Activated naive CD8-positive, alpha-beta T cell (primary cell): Measurements from ENCODE around the gene GUCY2F.

Experiments used
- H3K27ac Mint-ChIP-seq: one replicate; pipeline ENCODE4 v1.8.0; 2021; ENCODE audit warnings: mixed read lengths
- H3K27me3 Mint-ChIP-seq: one replicate; pipeline ENCODE4 v1.8.0; 2021; ENCODE audit warnings: mixed read lengths
- H3K36me3 Mint-ChIP-seq: one replicate; pipeline ENCODE4 v1.8.0; 2021; ENCODE audit warnings: mixed read lengths
- H3K4me1 Mint-ChIP-seq: one replicate; pipeline ENCODE4 v1.8.0; 2021; ENCODE audit warnings: low read depth, mixed read lengths
- H3K4me3 Mint-ChIP-seq: one replicate; pipeline ENCODE4 v1.8.0; 2021; ENCODE audit warnings: mild to moderate bottlenecking, mixed read lengths
- H3K9me3 Mint-ChIP-seq: one replicate; pipeline ENCODE4 v1.8.0; 2021; ENCODE audit warnings: low read depth, mixed read lengths

The GUCY2F gene

DNA sequence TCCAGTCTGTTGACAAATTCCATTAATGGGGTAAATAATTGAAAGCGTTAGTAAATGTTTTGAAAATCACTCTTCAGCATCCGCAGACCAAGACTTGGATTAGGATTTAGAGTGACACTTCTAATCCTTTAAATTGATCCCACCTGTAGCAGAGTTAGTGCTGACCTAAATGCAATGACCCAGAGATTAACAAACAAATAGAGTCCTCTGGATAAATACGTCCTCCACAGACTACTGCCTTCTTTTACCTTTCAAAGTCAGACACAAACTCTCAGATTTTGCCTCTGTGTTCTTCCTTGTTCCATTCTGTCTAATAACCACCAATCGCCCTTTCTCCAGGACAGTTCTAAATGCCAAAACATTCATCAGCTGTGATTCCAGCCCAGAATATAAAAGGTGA lies at the start of gene GUCY2F:
TSS of gene GUCY2F (minus strand) at position 101 of the 400 bp plus-strand sequence. CDS start 6,150 bp downstream, outside the sequence.
- Mint-ChIP-seq H3K27me3 (no peaks in the 10 kb centered on the region), H3K4me1 (no peaks in the 10 kb centered on the region), H3K36me3 (no peaks in the 10 kb centered on the region), H3K4me3 (no peak within 1 kb of the TSS), H3K9me3 (no peaks in the 10 kb centered on the region), H3K27ac (no peak within 1 kb of the TSS)

DNA sequence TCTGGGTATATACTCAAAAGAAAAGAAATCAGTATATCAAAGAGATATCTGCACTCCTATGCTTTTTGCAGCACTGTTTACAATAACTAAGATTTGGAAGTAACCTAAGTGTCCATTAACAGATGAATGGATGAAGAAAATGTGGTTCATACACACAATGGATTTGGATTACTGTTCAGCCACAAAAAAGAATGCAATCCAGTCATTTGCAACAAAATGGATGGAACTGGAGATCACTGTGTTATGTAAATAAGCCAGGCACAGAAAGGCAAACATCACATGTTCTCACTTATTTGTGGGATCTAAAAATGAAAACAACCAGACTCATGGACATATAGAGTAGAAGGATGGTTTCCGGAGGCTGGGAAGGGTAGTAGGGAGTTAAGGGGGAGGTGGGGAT lies 37.1 kb upstream of the GUCY2F start:
- Mint-ChIP-seq H3K4me1 (no peaks in the 10 kb centered on the region), H3K27me3 (peaks cover 13% of the 10 kb centered on the region), H3K4me3 (no peak overlapping the region), H3K36me3 (no peaks in the 10 kb centered on the region), H3K27ac (no peak overlapping the region), H3K9me3 (no peaks in the 10 kb centered on the region)

DNA sequence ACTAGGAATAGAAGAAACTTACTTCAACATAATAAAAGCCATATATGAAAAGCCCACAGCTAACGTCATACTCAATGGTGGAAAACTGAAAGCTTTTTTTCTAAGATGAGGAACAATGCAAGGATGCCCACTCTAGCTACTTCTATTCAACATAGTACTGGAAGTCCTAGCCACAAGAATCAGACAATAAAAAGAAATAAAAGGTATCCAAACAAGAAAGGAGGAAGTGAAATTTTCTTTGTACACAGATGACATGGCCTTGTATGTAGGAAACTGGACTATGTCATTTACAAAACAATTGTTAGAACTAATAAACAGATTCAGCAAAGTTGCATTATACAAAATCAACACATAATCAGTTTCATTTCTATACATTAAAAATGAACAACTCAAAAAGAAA lies 29.2 kb upstream of the GUCY2F start:
- Mint-ChIP-seq H3K4me1 (no peaks in the 10 kb centered on the region), H3K4me3 (no peak overlapping the region), H3K9me3 (no peaks in the 10 kb centered on the region), H3K27ac (no peak overlapping the region), H3K36me3 (no peaks in the 10 kb centered on the region), H3K27me3 (peaks cover 21% of the 10 kb centered on the region)

DNA sequence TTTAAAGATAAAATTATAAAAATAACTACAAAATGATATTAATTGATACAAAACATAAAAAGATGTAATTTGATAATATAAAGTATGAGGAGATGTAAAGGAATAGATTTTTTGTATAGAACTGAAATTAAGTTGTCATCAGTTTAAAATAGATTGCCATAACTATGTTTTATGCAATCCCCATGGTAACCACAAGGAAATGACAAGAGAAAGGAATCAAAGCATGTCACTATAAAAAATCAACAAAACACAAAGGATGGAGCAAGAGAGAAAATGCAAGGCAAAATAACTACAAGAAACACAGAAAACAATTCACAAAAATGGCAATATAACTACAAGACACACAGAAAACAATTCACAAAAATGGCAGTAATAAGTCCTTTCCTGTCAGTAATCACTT lies 27.0 kb upstream of the GUCY2F start:
- Mint-ChIP-seq H3K4me3 (no peak overlapping the region), H3K27ac (no peak overlapping the region), H3K36me3 (no peaks in the 10 kb centered on the region), H3K27me3 (peaks cover 14% of the 10 kb centered on the region), H3K9me3 (no peaks in the 10 kb centered on the region), H3K4me1 (no peaks in the 10 kb centered on the region)

DNA sequence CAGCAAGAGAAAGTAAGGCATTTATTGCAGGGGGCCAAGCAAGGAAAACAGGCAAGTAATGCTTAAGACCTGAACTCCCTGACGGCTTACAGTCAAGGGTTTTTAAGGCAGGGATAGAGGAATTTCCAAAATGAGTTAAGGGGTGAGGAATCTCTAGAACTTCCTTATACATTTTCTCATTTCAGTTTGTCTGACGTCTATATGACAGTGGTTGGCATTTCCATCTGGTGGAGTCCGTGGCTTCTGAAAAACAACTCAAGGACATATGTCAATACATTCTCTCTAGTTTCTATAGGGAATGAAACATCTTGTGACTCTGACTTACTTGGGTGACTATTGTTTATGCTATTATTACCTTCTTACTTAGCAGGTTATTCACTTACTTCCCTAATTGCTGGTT lies 19.3 kb upstream of the GUCY2F start:
- no peak overlapping the region for H3K4me3 Mint-ChIP-seq
- H3K36me3 Mint-ChIP-seq: no peaks in the 10 kb centered on the region
- no peaks in the 10 kb centered on the region for H3K9me3 Mint-ChIP-seq
- no peaks in the 10 kb centered on the region for H3K4me1 Mint-ChIP-seq
- H3K27ac Mint-ChIP-seq: no peak overlapping the region
- peaks cover under 1% of the 10 kb centered on the region for H3K27me3 Mint-ChIP-seq

DNA sequence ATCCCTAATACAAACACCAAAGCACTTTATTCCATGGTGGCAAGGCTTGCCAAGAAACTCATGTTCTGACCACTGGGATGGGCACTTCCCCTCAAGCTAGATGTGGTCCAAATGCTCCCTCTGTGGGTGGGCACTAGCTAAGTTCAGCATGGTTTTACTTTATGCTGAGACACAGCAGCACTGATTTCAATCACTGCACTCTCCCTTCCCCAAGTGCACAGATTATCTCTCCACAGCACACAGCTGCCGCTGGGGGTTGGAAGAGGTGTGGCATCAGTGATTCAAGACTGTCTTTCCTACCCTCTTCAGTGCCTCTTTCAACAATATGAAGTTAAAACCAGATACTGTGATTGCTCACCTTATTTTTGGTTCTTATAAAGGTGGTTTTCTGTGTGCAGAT lies 16.5 kb upstream of the GUCY2F start:
- H3K4me3 Mint-ChIP-seq: no peak overlapping the region
- H3K9me3 Mint-ChIP-seq: no peaks in the 10 kb centered on the region
- H3K27ac Mint-ChIP-seq: no peak overlapping the region
- no peaks in the 10 kb centered on the region for H3K4me1 Mint-ChIP-seq
- H3K27me3 Mint-ChIP-seq: peaks cover 4% of the 10 kb centered on the region
- H3K36me3 Mint-ChIP-seq: no peaks in the 10 kb centered on the region

DNA sequence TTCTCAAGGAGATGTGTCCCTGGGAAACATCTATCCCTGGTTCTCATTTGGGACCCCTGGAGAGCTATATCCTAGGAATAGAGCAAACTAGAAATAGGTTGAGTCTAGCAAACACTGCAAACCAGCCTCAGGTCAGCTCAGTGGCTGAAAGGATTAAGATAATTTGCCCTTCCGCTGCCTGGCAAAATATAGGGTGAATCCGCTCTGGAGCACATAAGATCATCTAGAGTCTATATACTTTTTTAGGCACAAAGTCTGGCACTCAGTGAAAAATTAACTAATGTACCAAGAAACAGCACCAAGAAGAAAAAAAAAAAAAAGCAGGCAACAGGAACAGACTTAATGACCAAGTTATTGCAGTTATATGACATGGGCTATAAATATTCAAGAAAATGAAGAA lies 7.3 kb upstream of the GUCY2F start:
- Mint-ChIP-seq H3K4me3 (no peak overlapping the region), H3K27ac (no peak overlapping the region), H3K36me3 (no peaks in the 10 kb centered on the region), H3K4me1 (no peaks in the 10 kb centered on the region), H3K9me3 (no peaks in the 10 kb centered on the region), H3K27me3 (no peaks in the 10 kb centered on the region)

DNA sequence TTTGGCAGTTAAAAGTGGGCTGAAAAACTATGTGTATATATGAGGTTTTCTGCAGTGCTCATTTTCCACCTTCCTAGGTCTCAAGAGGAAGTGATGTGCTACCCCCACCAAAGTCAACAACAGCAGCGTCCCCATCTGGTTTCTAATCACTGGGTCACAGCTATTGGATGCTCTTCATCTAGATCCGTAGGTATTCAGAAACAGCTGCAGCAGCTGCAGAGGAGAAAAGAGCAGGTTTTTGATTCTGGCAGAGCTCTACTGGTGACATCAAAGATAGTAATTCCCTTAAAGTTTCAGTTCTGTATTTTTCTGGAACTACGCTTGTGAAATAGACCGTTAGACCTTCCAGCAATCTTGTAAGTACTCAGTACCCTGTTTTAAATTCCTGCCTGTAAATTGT lies 5.8 kb upstream of the GUCY2F start:
- H3K27me3 Mint-ChIP-seq: no peaks in the 10 kb centered on the region
- no peak overlapping the region for H3K27ac Mint-ChIP-seq
- H3K4me3 Mint-ChIP-seq: no peak overlapping the region
- no peaks in the 10 kb centered on the region for H3K36me3 Mint-ChIP-seq
- no peaks in the 10 kb centered on the region for H3K4me1 Mint-ChIP-seq
- no peaks in the 10 kb centered on the region for H3K9me3 Mint-ChIP-seq

DNA sequence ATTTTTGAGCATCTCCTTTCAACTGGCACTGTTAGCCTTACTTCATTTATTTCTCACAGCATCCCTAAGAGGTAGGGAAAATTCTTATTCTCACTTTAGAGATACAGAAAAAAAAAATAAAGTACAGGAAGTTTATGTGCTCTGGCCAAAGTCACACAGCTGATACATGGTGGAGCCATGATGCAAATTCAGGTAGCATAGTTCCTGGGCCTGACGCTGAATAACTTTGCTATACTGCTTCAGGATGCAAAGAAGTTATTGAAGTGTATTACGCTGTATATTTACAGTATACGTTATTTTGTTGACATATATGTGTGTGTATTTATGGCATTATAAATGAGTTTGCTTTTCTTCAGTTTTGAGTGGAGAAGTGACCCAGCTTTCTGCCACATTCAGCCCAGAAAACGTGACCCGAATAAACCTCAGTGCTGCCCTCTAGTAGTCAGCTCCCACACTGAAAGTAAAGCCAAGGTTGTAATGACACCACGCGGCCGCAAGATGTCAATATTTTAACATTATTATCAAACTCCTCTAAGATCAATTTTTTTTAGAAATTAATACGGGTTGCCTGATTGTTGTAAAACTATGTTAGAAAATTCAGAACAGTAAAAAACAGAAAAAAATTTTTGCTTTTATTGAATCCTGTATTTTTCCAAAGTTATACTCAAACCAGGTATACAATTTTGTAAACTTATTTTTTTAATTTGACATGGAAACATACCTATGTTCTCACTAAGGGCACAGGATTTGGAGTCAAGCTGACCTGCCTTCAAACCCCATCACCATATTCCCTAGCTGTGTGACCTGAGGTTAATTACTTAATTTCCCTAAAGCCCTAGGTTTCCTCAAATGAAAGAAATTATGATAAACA lies 3.8 kb upstream of the GUCY2F start:
- Mint-ChIP-seq H3K36me3 (no peaks in the 10 kb centered on the region), H3K27ac (no peak overlapping the region), H3K4me1 (no peaks in the 10 kb centered on the region), H3K9me3 (no peaks in the 10 kb centered on the region), H3K27me3 (no peaks in the 10 kb centered on the region), H3K4me3 (no peak overlapping the region)

DNA sequence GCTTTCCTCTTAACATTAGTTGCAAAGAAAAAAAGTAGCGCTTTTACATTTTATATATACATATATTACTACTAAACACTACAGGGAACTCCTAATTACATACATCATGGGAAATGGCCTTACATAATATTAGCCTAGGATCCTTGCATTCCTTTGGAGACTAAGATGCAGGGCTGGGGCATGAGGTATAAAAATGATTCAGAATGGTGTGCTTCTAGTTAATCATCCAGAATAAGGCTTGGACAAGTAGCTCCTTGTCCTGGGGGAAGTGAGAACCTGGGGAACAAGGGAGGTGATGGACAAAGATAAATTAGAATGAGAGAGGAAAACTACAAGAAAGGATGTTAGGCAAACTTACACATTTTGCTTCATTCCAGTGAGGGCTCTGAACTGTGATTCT lies 3.0 kb upstream of the GUCY2F start:
- H3K27ac Mint-ChIP-seq: no peak overlapping the region
- H3K4me1 Mint-ChIP-seq: no peaks in the 10 kb centered on the region
- H3K27me3 Mint-ChIP-seq: no peaks in the 10 kb centered on the region
- no peaks in the 10 kb centered on the region for H3K9me3 Mint-ChIP-seq
- no peak overlapping the region for H3K4me3 Mint-ChIP-seq
- H3K36me3 Mint-ChIP-seq: no peaks in the 10 kb centered on the region

DNA sequence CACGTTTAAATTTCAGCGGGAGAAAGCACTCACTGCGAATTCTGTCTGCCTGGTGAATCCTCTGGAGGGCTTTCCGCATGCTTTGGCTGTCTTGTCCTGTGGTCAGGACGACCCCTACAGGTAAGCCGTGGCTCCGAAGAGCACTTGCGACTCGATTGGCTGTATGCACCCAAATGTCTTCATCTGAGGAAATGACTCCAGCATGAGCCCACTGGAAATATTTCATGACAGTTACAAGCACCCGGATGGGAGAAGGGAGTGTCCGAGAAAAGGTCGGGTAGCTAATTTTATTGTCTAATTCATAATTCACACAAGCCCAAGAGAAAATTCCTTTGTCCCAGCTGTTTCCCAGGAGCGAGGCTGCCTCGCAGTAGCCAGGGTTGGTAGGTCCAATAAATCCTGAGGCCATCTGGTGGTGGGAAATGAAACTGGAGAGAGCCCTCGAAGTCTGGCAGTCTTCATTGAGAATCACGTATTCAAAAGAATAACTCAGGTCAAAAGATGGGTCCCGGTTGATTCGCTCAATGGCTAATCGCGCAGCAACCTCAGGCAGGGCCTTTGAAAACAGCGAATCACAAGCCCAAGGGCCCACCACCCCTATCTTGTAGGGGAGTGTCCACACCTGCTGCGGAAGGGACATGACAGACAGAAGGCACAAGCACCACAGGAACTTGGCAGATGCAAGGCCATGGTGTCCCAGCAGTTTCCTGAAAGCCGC lies 6.6 kb downstream of the GUCY2F start:
- Mint-ChIP-seq H3K4me1 (peaks cover 4% of the 10 kb centered on the region), H3K4me3 (no peak overlapping the region), H3K36me3 (no peaks in the 10 kb centered on the region), H3K27me3 (no peaks in the 10 kb centered on the region), H3K27ac (no peak overlapping the region), H3K9me3 (no peaks in the 10 kb centered on the region)

DNA sequence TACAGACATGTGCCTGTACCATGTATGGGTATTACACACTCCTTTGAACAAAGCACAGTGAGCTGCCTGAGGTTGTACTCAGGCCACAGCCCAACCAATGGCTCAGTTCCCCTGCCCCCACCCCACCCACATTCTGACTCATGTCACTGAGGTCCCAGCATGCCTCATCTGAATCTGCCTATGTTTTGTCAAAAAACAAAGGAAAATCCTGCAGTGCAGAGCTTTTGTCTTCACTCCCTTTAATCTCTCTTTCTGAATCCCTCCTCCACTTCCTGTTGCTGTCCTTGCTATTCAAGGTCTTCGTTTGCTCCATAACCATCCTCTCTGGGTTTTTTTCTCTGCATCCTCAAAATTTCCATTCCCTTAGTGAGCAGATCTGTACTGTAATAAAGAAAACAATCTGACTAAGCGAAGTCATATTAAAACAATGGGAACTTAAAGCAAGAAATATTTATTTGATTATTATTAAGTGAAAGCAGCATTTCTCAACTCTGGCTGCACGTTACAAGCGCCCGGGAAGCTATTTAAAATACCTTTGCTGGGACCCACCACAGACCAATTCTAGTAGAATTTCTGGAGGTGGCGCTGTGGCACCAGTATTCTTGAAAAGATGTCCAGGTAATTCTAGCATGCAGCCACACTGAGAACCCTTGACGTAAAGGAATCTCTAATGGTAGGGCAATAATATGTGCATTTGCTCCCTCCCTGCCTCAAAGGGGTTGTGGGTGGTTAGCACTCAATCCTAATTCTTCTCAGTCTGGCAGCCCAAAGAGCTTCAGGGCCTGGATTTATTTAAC lies 8.7 kb downstream of the GUCY2F start:
- Mint-ChIP-seq H3K4me3 (no peak overlapping the region), H3K27ac (no peak overlapping the region), H3K9me3 (no peaks in the 10 kb centered on the region), H3K27me3 (no peaks in the 10 kb centered on the region), H3K4me1 (peaks cover 4% of the 10 kb centered on the region), H3K36me3 (no peaks in the 10 kb centered on the region)

DNA sequence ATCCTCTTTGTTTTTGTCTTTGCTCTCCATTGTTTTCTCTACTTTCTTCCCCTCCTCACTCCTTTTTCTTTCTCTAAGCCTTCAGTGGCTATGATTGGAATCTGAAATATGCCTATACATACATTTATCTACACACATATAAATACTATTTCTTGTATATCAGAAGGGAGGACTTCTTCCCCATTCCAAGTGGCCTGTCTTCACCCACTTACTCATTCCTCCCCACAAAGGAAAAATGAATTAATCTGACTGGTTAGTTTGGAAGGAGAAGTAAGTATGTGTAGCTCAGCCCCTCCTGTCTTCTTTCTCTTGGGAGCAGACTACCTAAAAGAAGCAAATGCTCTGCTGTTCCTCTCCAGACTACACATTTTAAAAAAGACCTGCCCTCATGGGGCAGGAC lies 17.7 kb downstream of the GUCY2F start:
- Mint-ChIP-seq H3K36me3 (no peaks in the 10 kb centered on the region), H3K4me3 (no peak overlapping the region), H3K9me3 (no peaks in the 10 kb centered on the region), H3K27me3 (peaks cover 6% of the 10 kb centered on the region), H3K27ac (no peak overlapping the region), H3K4me1 (no peaks in the 10 kb centered on the region)

DNA sequence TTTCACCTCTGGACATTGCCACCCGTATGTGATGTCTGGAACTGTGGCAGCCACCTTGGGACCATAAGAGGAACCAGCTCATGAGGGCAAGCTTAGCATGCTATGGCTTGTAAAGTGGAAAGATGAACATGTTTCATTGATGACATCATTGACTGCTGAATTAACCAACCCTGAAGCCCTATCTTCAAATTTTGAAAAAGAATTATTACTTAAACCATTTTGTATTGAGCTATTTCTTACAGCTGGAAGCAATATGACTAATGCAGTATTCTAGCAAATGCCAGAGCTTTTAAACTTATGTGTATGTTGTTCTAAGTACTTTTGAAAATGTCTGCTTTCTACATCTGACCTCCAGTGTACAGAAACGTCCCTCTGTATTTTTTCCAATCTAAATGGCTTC lies 18.1 kb downstream of the GUCY2F start:
- H3K27ac Mint-ChIP-seq: no peak overlapping the region
- no peak overlapping the region for H3K4me3 Mint-ChIP-seq
- no peaks in the 10 kb centered on the region for H3K9me3 Mint-ChIP-seq
- no peaks in the 10 kb centered on the region for H3K36me3 Mint-ChIP-seq
- no peaks in the 10 kb centered on the region for H3K4me1 Mint-ChIP-seq
- peaks cover 6% of the 10 kb centered on the region for H3K27me3 Mint-ChIP-seq

DNA sequence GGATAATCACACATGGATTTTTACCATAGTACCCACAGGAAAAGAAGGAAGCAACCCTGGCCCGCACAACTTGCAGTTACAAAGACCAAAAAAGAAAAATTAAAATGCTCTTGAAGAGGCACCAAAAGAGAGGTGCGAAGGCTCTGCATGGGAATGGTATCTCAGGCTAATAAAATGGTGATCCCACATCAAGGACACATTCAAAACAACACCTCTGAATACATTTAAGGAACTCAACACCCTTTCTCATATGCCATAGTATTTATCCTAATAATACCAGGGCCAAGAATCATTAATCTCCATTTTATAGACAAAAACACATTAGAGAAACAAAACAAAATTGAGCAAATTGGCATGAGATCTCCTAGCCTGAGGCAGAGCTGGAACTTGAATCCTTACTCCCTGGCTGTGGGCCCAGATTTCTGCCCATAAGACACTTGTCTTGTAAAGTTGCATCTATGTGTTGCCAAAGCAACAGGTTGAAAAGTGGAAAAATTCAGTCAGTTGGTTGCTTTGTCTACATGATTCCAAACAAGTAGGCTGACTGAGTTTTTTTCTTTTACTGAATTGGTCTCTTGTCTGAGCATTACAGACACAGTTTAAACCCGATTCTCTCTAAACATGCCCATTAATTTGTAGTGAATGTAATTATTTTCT lies 33.5 kb downstream of the GUCY2F start:
- Mint-ChIP-seq H3K4me3 (no peak overlapping the region), H3K27ac (no peak overlapping the region), H3K27me3 (no peaks in the 10 kb centered on the region), H3K36me3 (no peaks in the 10 kb centered on the region), H3K9me3 (no peaks in the 10 kb centered on the region), H3K4me1 (no peaks in the 10 kb centered on the region)
